Activated CD4-positive, alpha-beta T cell treated with anti-CD3 and anti-CD28 coated beads for 36 hours (primary cell): ENCODE results near the gene EME1. TPM values are rescaled to one million over a fixed set of nuclear protein-coding genes. Genes with fewer than 3 reads are reported as not detected.

Experiments used
- ATAC-seq: fragments of 200-7000 bp; cut with Tn5 transposase; one replicate; pipeline ENCODE4 v1.10.0; 2021; ENCODE audit warnings: mild to moderate bottlenecking, moderate library complexity
- CTCF ChIA-PET: fragments of 350-600 bp; sonication (Branson Sonifier 250); formaldehyde crosslinking; loops from one replicate; lab custom pipeline; 2021; ENCODE audit warnings: antibody characterized with exemption; lab: Charles Lee
- POLR2A ChIA-PET: fragments of 350-600 bp; sonication (Branson Sonifier 250); formaldehyde crosslinking; loops from one replicate; lab custom pipeline; 2021; ENCODE audit warnings: antibody characterized with exemption, inconsistent platforms; lab: Charles Lee
- DNase-seq: peaks from one replicate; pipeline ENCODE4 v3.0.0-alpha.2; 2020
- H3K27ac Mint-ChIP-seq: one replicate; pipeline ENCODE4 v1.8.0; 2021; ENCODE audit warnings: mixed read lengths
- H3K27me3 Mint-ChIP-seq: one replicate; pipeline ENCODE4 v1.8.0; 2021; ENCODE audit warnings: mixed read lengths
- H3K36me3 Mint-ChIP-seq: one replicate; pipeline ENCODE4 v1.8.0; 2021; ENCODE audit warnings: low read depth, mixed read lengths
- H3K4me1 Mint-ChIP-seq: one replicate; pipeline ENCODE4 v1.8.0; 2021; ENCODE audit warnings: mixed read lengths
- H3K4me3 Mint-ChIP-seq: one replicate; pipeline ENCODE4 v1.8.0; 2021; ENCODE audit warnings: mild to moderate bottlenecking, moderate library complexity, mixed read lengths
- H3K9me3 Mint-ChIP-seq: one replicate; pipeline ENCODE4 v1.8.0; 2021; ENCODE audit warnings: low read depth, mixed read lengths
- intact Hi-C, 2 experiments: fragments of 100-400 bp; cut with DNase I in 1 of 2; cut with micrococcal nuclease in 1 of 2; formaldehyde crosslinking; loops; one replicate each; pipeline versions ENCODE4 v1.14.2 to v1.15.1; 2022 to 2024; cut with DNase I, micrococcal nuclease
- total RNA-seq, 2 experiments: library from RNA; stranded (reverse); gene quantifications; one replicate each; pipeline ENCODE4 v1.2.3, GENCODE V29; 2021

Gene EME1
- total RNA-seq, 2 experiments from 2014 or later = 38.3 to 40.8 TPM

- no peak overlapping the region for H3K27ac Mint-ChIP-seq
Observed at GRCh38 chr17:50379351-50380132, 6.5 kb downstream of the EME1 start.

GRCh38 chr17:50380369-50381259 lies 7.6 kb downstream of the EME1 start:
- no peak overlapping the region for H3K27ac Mint-ChIP-seq
- no peaks in the 10 kb centered on the region for H3K9me3 Mint-ChIP-seq
- intact Hi-C loops = no loop called here
- no peaks in the 10 kb centered on the region for H3K27me3 Mint-ChIP-seq
- no peak overlapping the region for H3K4me3 Mint-ChIP-seq
- CTCF ChIA-PET = interaction anchor here (0.5 to 5.9 kb wide), 7 partner anchors 8 to 106 kb away, joined by 3 to 24 read pairs (median 4); partner anchors contain the start of gene TMEM92
- ATAC-seq (no peak), DNase-seq (no peak)
- H3K4me1 Mint-ChIP-seq = no peaks in the 10 kb centered on the region
- H3K36me3 Mint-ChIP-seq = peaks cover 58% of the 10 kb centered on the region
- POLR2A ChIA-PET = interaction anchor here (0.6 to 1.1 kb wide), 2 partner anchors 17 to 560 kb away, joined by 3 read pairs; partner anchors contain the start of gene LRRC59

More at GRCh38 chr17:50379351-50380132, 6.5 kb downstream of the EME1 start:
- intact Hi-C loops = no loop called here
- H3K9me3 Mint-ChIP-seq = no peaks in the 10 kb centered on the region
- H3K4me3 Mint-ChIP-seq = no peak overlapping the region
- ATAC-seq (no peak), DNase-seq (no peak)
- no peaks in the 10 kb centered on the region for H3K4me1 Mint-ChIP-seq
- ChIA-PET POLR2A (no interaction called here), CTCF (interaction anchor here (1.3 to 5.9 kb wide), 3 partner anchors 11 to 17 kb away, joined by 3 to 24 read pairs (median 7); no protein-coding TSS in a partner anchor)
- H3K27me3 Mint-ChIP-seq = no peaks in the 10 kb centered on the region
- H3K36me3 Mint-ChIP-seq = peaks cover 57% of the 10 kb centered on the region

- peaks cover 63% of the 10 kb centered on the region for H3K36me3 Mint-ChIP-seq
- no peaks in the 10 kb centered on the region for H3K27me3 Mint-ChIP-seq
- POLR2A ChIA-PET = interaction anchor here (0.6 to 1.1 kb wide), 2 partner anchors 16 to 887 kb away, joined by 3 read pairs; partner anchors contain the start of gene LRRC59
- intact Hi-C loops = no loop called here
- no peaks in the 10 kb centered on the region for H3K4me1 Mint-ChIP-seq
- no peak for ATAC-seq
- H3K4me3 Mint-ChIP-seq = no peak overlapping the region
- no peak overlapping the region for H3K27ac Mint-ChIP-seq
- CTCF ChIA-PET = interaction anchor here (0.9 to 5.9 kb wide), 5 partner anchors 9 to 242 kb away, joined by 3 to 24 read pairs (median 4); partner anchors contain the start of gene TMEM92
- H3K9me3 Mint-ChIP-seq = no peaks in the 10 kb centered on the region
- DNase-seq = no peak
Observed at GRCh38 chr17:50381260-50381815, 8.3 kb downstream of the EME1 start.

GRCh38 chr17:50381920-50382319 lies 8.9 kb downstream of the EME1 start:
- H3K4me1 Mint-ChIP-seq = no peaks in the 10 kb centered on the region
- intact Hi-C loops = no loop called here
- no peaks in the 10 kb centered on the region for H3K27me3 Mint-ChIP-seq
- peaks cover 67% of the 10 kb centered on the region for H3K36me3 Mint-ChIP-seq
- H3K4me3 Mint-ChIP-seq = no peak overlapping the region
- ChIA-PET CTCF (interaction anchor here (0.6 to 5.9 kb wide), 7 partner anchors 14 to 243 kb away, joined by 3 to 24 read pairs (median 3); partner anchors contain the start of genes LRRC59 and TMEM92), POLR2A (interaction anchor here (0.6 kb wide), 1 partner anchor 886 kb away, joined by 3 read pairs; no protein-coding TSS in a partner anchor)
- DNase-seq (no peak), ATAC-seq (no peak)
- no peak overlapping the region for H3K27ac Mint-ChIP-seq
- H3K9me3 Mint-ChIP-seq = no peaks in the 10 kb centered on the region

- ChIA-PET POLR2A (no interaction called here), CTCF (interaction anchor here (1.6 kb wide), 1 partner anchor 14 kb away, joined by 5 read pairs; the partner anchor contains the start of gene LRRC59)
- H3K4me1 Mint-ChIP-seq = no peaks in the 10 kb centered on the region
- no peak for DNase-seq
- no peak for ATAC-seq
- no peaks in the 10 kb centered on the region for H3K27me3 Mint-ChIP-seq
- peaks cover 76% of the 10 kb centered on the region for H3K36me3 Mint-ChIP-seq
- H3K9me3 Mint-ChIP-seq = no peaks in the 10 kb centered on the region
- H3K27ac Mint-ChIP-seq = no peak overlapping the region
- no peak overlapping the region for H3K4me3 Mint-ChIP-seq
- intact Hi-C loops = no loop called here
Observed at GRCh38 chr17:50382931-50383330, 9.9 kb downstream of the EME1 start.

- Mint-ChIP-seq H3K4me1 (no peaks in the 10 kb centered on the region), H3K27me3 (no peaks in the 10 kb centered on the region), H3K4me3 (no peak overlapping the region), H3K9me3 (no peaks in the 10 kb centered on the region), H3K27ac (no peak overlapping the region), H3K36me3 (peaks cover 69% of the 10 kb centered on the region)
- DNase-seq (no peak), ATAC-seq (no peak)
- POLR2A ChIA-PET = interaction anchor here (0.7 kb wide), 1 partner anchor 1900 kb away, joined by 4 read pairs; no protein-coding TSS in a partner anchor
- CTCF ChIA-PET = interaction anchor here (0.6 to 1.6 kb wide), 2 partner anchors 11 to 49 kb away, joined by 3 to 6 read pairs; partner anchors contain the start of gene LRRC59
- intact Hi-C loops = no loop called here
Observed at GRCh38 chr17:50386510-50386909, 13.5 kb downstream of the EME1 start.

GRCh38 chr17:50388728-50389127 lies 15.7 kb downstream of the EME1 start:
- H3K9me3 Mint-ChIP-seq = no peaks in the 10 kb centered on the region
- no peak overlapping the region for H3K4me3 Mint-ChIP-seq
- intact Hi-C loops = no loop called here
- peaks cover 4% of the 10 kb centered on the region for H3K4me1 Mint-ChIP-seq
- H3K36me3 Mint-ChIP-seq = peaks cover 72% of the 10 kb centered on the region
- POLR2A ChIA-PET = no interaction called here
- DNase-seq = no peak
- CTCF ChIA-PET = interaction anchor here (0.6 to 1.3 kb wide), 6 partner anchors 8 to 39 kb away, joined by 3 to 9 read pairs (median 3); partner anchors contain the start of gene LRRC59
- ATAC-seq = no peak
- no peak overlapping the region for H3K27ac Mint-ChIP-seq
- H3K27me3 Mint-ChIP-seq = no peaks in the 10 kb centered on the region

- POLR2A ChIA-PET = no interaction called here
- Mint-ChIP-seq H3K4me3 (no peak overlapping the region), H3K36me3 (peaks cover 77% of the 10 kb centered on the region), H3K9me3 (no peaks in the 10 kb centered on the region), H3K27me3 (no peaks in the 10 kb centered on the region), H3K4me1 (peaks cover 9% of the 10 kb centered on the region), H3K27ac (no peak overlapping the region)
- no peak for ATAC-seq
- CTCF ChIA-PET = interaction anchor here (1.1 to 2.5 kb wide), 3 partner anchors 8 to 28 kb away, joined by 3 to 20 read pairs (median 9); partner anchors contain the start of gene LRRC59
- no peak for DNase-seq
- intact Hi-C loops = no loop called here
Observed at GRCh38 chr17:50389534-50389933, 16.5 kb downstream of the EME1 start.

- H3K4me1 Mint-ChIP-seq = peaks cover 30% of the 10 kb centered on the region
- POLR2A ChIA-PET = interaction anchor here (0.7 to 0.9 kb wide), 2 partner anchors 19 to 150 kb away, joined by 3 to 4 read pairs; no protein-coding TSS in a partner anchor
Observed at GRCh38 chr17:50392621-50393020, 19.6 kb downstream of the EME1 start.

GRCh38 chr17:50393700-50394099 lies 20.7 kb downstream of the EME1 start:
- H3K27ac Mint-ChIP-seq = peak overlapping the region; percentile 37
- ATAC-seq = no peak
- H3K4me1 Mint-ChIP-seq = peaks cover 33% of the 10 kb centered on the region
- peaks cover 50% of the 10 kb centered on the region for H3K36me3 Mint-ChIP-seq
- H3K9me3 Mint-ChIP-seq = no peaks in the 10 kb centered on the region
- CTCF ChIA-PET = interaction anchor here (0.9 to 1.5 kb wide), 2 partner anchors 14 to 31 kb away, joined by 3 to 6 read pairs; no protein-coding TSS in a partner anchor
- no peaks in the 10 kb centered on the region for H3K27me3 Mint-ChIP-seq
- POLR2A ChIA-PET = interaction anchor here (0.8 kb wide), 1 partner anchor 30 kb away, joined by 10 read pairs; no protein-coding TSS in a partner anchor
- intact Hi-C loops = no loop called here
- no peak overlapping the region for H3K4me3 Mint-ChIP-seq
- no peak for DNase-seq

More at GRCh38 chr17:50392621-50393020, 19.6 kb downstream of the EME1 start:
- ATAC-seq (no peak), DNase-seq (no peak)
- Mint-ChIP-seq H3K36me3 (peaks cover 61% of the 10 kb centered on the region), H3K4me3 (no peak overlapping the region), H3K27me3 (no peaks in the 10 kb centered on the region), H3K9me3 (no peaks in the 10 kb centered on the region), H3K27ac (no peak overlapping the region)
- intact Hi-C loops = no loop called here
- CTCF ChIA-PET = interaction anchor here (0.6 to 1.5 kb wide), 3 partner anchors 30 to 1451 kb away, joined by 3 to 6 read pairs (median 5); no protein-coding TSS in a partner anchor
